HEK293 (cell line): ENCODE data around the gene RNASE8.

Source experiments
- CTCF ChIA-PET: fragments of 350-600 bp; formaldehyde crosslinking; extraction: SDS; loops from one replicate; lab custom pipeline; 2021; ENCODE audit warnings: antibody characterized with exemption; lab: Yijun Ruan, JAX
- POLR2A ChIA-PET: fragments of 300-600 bp; formaldehyde crosslinking; extraction: SDS; loops from one replicate; lab custom pipeline; 2020; ENCODE audit warnings: antibody characterized with exemption, inconsistent platforms; lab: Yijun Ruan, JAX
- H3K27ac ChIP-seq: fragments of 200-500 bp; sonication (Bioruptor generic); 2 replicates; pipeline ENCODE4 v1.5.1; 2014; ENCODE audit warnings: low read depth, low read length, control low read depth, inconsistent platforms; ENCODE audit errors: extremely low read depth
- H3K36me3 ChIP-seq, 2 experiments: fragments of 200-500 bp in 1 of 2; sonication (Bioruptor generic) in 1 of 2; 1 replicate in 1 of 2; 2 replicates in 1 of 2; pipeline ENCODE4 v1.5.1; 2014 to 2017; ENCODE audit warnings: inconsistent platforms in 2 of 2, low read length in 2 of 2; ENCODE audit not compliant: control insufficient read depth in 2 of 2, insufficient read depth in 1 of 2
- H3K4me1 ChIP-seq: fragments of 200-500 bp; sonication (Bioruptor generic); 2 replicates; pipeline ENCODE4 v1.5.1; 2014; ENCODE audit warnings: mild to moderate bottlenecking, low read length, inconsistent platforms; ENCODE audit not compliant: control insufficient read depth, insufficient read depth
- H3K4me3 ChIP-seq: 2 replicates; pipeline ENCODE4 v1.5.1; 2011; ENCODE audit warnings: low read depth, mild to moderate bottlenecking, control low read depth, low read length, moderate library complexity
- H3K9me3 ChIP-seq: fragments of 200-500 bp; sonication (Bioruptor generic); 2 replicates; pipeline ENCODE4 v1.5.1; 2014; ENCODE audit warnings: low read depth, low read length, inconsistent platforms; ENCODE audit not compliant: control insufficient read depth, insufficient read depth
- ATF2 ChIP-seq: fragments of 450-650 bp; formaldehyde crosslinking; IDR thresholded peaks from 2 replicates; pipeline ENCODE4 v1.5.1; 2016; ENCODE audit warnings: missing biosample characterization, missing genetic modification characterization, low read depth
- BCL11B ChIP-seq: fragments of 450-650 bp; formaldehyde crosslinking; IDR thresholded peaks from 2 replicates; pipeline ENCODE4 v1.5.1; 2016; ENCODE audit warnings: low read depth, missing biosample characterization, missing genetic modification characterization
- KLF16 ChIP-seq: fragments of 450-650 bp; formaldehyde crosslinking; IDR thresholded peaks from 2 replicates; pipeline ENCODE4 v1.5.1; 2017; ENCODE audit warnings: missing biosample characterization, missing genetic modification characterization
- SETDB1 ChIP-seq: IDR thresholded peaks from one replicate; pipeline ENCODE4 v1.6.1; 2017; ENCODE audit warnings: mild to moderate bottlenecking, low read length, moderate library complexity, mixed read lengths; ENCODE audit not compliant: insufficient read length
- SP7 ChIP-seq: fragments of 450-650 bp; formaldehyde crosslinking; IDR thresholded peaks from 2 replicates; pipeline ENCODE4 v1.5.1; 2016; ENCODE audit warnings: missing biosample characterization, missing genetic modification characterization
- ZBTB49 ChIP-seq: fragments of 450-650 bp; formaldehyde crosslinking; IDR thresholded peaks from 2 replicates; pipeline ENCODE4 v1.5.1; 2016; ENCODE audit warnings: missing biosample characterization, missing genetic modification characterization, low read depth
- ZBTB8A ChIP-seq: fragments of 450-650 bp; formaldehyde crosslinking; IDR thresholded peaks from 2 replicates; pipeline ENCODE4 v1.5.1; 2016; ENCODE audit warnings: missing biosample characterization, missing genetic modification characterization
- ZNF184 ChIP-seq: fragments of 450-650 bp; IDR thresholded peaks from 2 replicates; pipeline ENCODE4 v1.5.1; 2018; ENCODE audit warnings: missing biosample characterization, mild to moderate bottlenecking, missing genetic modification characterization
- ZNF266 ChIP-seq: fragments of 450-650 bp; formaldehyde crosslinking; IDR thresholded peaks from 2 replicates; pipeline ENCODE4 v1.5.1; 2016; ENCODE audit warnings: missing biosample characterization, missing genetic modification characterization, low read depth
- ZNF292 ChIP-seq: fragments of 450-650 bp; formaldehyde crosslinking; IDR thresholded peaks from 2 replicates; pipeline ENCODE4 v1.5.1; 2016; ENCODE audit warnings: low read depth, missing biosample characterization, missing genetic modification characterization, borderline replicate concordance
- ZNF404 ChIP-seq: fragments of 450-650 bp; formaldehyde crosslinking; IDR thresholded peaks from 2 replicates; pipeline ENCODE4 v1.5.1; 2017; ENCODE audit warnings: missing biosample characterization, missing genetic modification characterization
- ZNF473 ChIP-seq: fragments of 450-650 bp; formaldehyde crosslinking; IDR thresholded peaks from 2 replicates; pipeline ENCODE4 v1.5.1; 2017; ENCODE audit warnings: missing biosample characterization, missing genetic modification characterization
- ZNF48 ChIP-seq: fragments of 450-650 bp; formaldehyde crosslinking; IDR thresholded peaks from 2 replicates; pipeline ENCODE4 v1.5.1; 2016; ENCODE audit warnings: missing biosample characterization, missing genetic modification characterization
- ZNF513 ChIP-seq: fragments of 450-650 bp; IDR thresholded peaks from 2 replicates; pipeline ENCODE4 v1.5.1; 2018; ENCODE audit warnings: missing biosample characterization, missing genetic modification characterization
- ZNF521 ChIP-seq: fragments of 450-650 bp; formaldehyde crosslinking; IDR thresholded peaks from 2 replicates; pipeline ENCODE4 v1.5.1; 2017; ENCODE audit warnings: missing biosample characterization, mild to moderate bottlenecking, missing genetic modification characterization
- ZNF600 ChIP-seq: fragments of 450-650 bp; formaldehyde crosslinking; IDR thresholded peaks from 2 replicates; pipeline ENCODE4 v1.5.1; 2016; ENCODE audit warnings: missing biosample characterization, missing genetic modification characterization
- ZNF623 ChIP-seq: fragments of 450-650 bp; formaldehyde crosslinking; IDR thresholded peaks from 2 replicates; pipeline ENCODE4 v1.5.1; 2016; ENCODE audit warnings: missing biosample characterization, missing genetic modification characterization
- ZNF624 ChIP-seq: fragments of 450-650 bp; formaldehyde crosslinking; IDR thresholded peaks from 2 replicates; pipeline ENCODE4 v1.5.1; 2017; ENCODE audit warnings: missing biosample characterization, missing genetic modification characterization
- ZNF660 ChIP-seq: fragments of 450-650 bp; IDR thresholded peaks from 2 replicates; pipeline ENCODE4 v1.5.1; 2018; ENCODE audit warnings: missing biosample characterization, mild to moderate bottlenecking, missing genetic modification characterization
- ZNF768 ChIP-seq: fragments of 450-650 bp; formaldehyde crosslinking; IDR thresholded peaks from 2 replicates; pipeline ENCODE4 v1.5.1; 2018; ENCODE audit warnings: missing biosample characterization, mild to moderate bottlenecking, missing genetic modification characterization
- ZNF843 ChIP-seq: fragments of 450-650 bp; formaldehyde crosslinking; IDR thresholded peaks from 2 replicates; pipeline ENCODE4 v1.5.1; 2016; ENCODE audit warnings: missing biosample characterization, missing genetic modification characterization
- ZSCAN4 ChIP-seq: fragments of 450-650 bp; formaldehyde crosslinking; IDR thresholded peaks from 2 replicates; pipeline ENCODE4 v1.5.1; 2017; ENCODE audit warnings: missing biosample characterization, missing genetic modification characterization

The RNASE8 gene

GRCh38 chr14:21023174-21023573 is 34.4 kb upstream of the RNASE8 start:
- TF ChIP-seq KLF16 (tag by site-specific recombination) (no peak), ZNF623 (tag by site-specific recombination) (no peak), ZNF624 (tag by site-specific recombination) (no peak), ZSCAN4 (tag by site-specific recombination) (no peak), ZBTB8A (tag by site-specific recombination) (no peak), ATF2 (tag by site-specific recombination) (no peak), ZNF660 (tag by site-specific recombination) (no peak)
- Histone ChIP-seq H3K27ac (no peak overlapping the region), H3K9me3 (no peaks in the 10 kb centered on the region), H3K36me3 (peaks cover 0 to 38% of the 10 kb centered on the region in 2 experiments; a peak in 2 of 3 replicates), H3K4me1 (peaks cover 10% of the 10 kb centered on the region; the same call in 1 of the 2 replicates), H3K4me3 (no peak overlapping the region)
- ChIA-PET POLR2A (no interaction called here), CTCF (interaction anchor here (0.6 to 1.7 kb wide), 8 partner anchors 9 to 154 kb away, joined by 3 to 6 read pairs (median 4); no protein-coding TSS in a partner anchor)

GRCh38 chr14:21023817-21024584 is 33.6 kb upstream of the RNASE8 start:
- TF ChIP-seq SETDB1 (no peak), ZNF513 (tag by site-specific recombination) (no peak), ZNF843 (tag by site-specific recombination) (no peak), ZNF768 (tag by site-specific recombination) (no peak), ZNF521 (no peak), ZNF404 (tag by site-specific recombination) (no peak)
- ChIA-PET CTCF (interaction anchor here (0.8 to 1.7 kb wide), 6 partner anchors 10 to 81 kb away, joined by 3 to 6 read pairs (median 4); no protein-coding TSS in a partner anchor), POLR2A (interaction anchor here (1.0 kb wide), 1 partner anchor 9 kb away, joined by 5 read pairs; no protein-coding TSS in a partner anchor)
- no peaks in the 10 kb centered on the region for H3K9me3 ChIP-seq
- peaks cover 10% of the 10 kb centered on the region; the same call in 1 of the 2 replicates for H3K4me1 ChIP-seq
- peak overlapping the region; percentile 74; the same call in 1 of the 2 replicates for H3K27ac ChIP-seq
- H3K36me3 ChIP-seq, result peaks cover 0 to 30% of the 10 kb centered on the region in 2 experiments; a peak in 2 of 3 replicates
- H3K4me3 ChIP-seq, result peak overlapping the region; percentile 69

- H3K27ac ChIP-seq, result peak within 1 kb of the TSS; percentile 74; the same call in 1 of the 2 replicates
- TF ChIP-seq ZNF184 (tag by site-specific recombination), result no peak
- TF ChIP-seq ZNF48 (tag by site-specific recombination), result no peak
- TF ChIP-seq ZNF600 (tag by site-specific recombination), result no peak
- peak; percentile 63; the same call in 1 of the 2 replicates for TF ChIP-seq SP7 (tag by site-specific recombination)
- TF ChIP-seq SETDB1, result no peak
- no peak for TF ChIP-seq ZNF266 (tag by site-specific recombination)
- TF ChIP-seq ZBTB49 (tag by site-specific recombination), result no peak
- TF ChIP-seq BCL11B (tag by site-specific recombination), result no peak
- no peak for TF ChIP-seq ZNF292 (tag by site-specific recombination)
- TF ChIP-seq ZBTB8A (tag by site-specific recombination), result peak; percentile 89
- no peak for TF ChIP-seq ZNF473 (tag by site-specific recombination)
These were observed 32.8 kb upstream of the RNASE8 start, which contains the start of gene NDRG2 for GRCh38 chr14:21024585-21025370. Gene NDRG2 (minus strand): TSS chr14:21025061. CDS start chr14:21023315, 1,746 bp downstream.

More at GRCh38 chr14:21024585-21025370, 32.8 kb upstream of the RNASE8 start, which contains the start of gene NDRG2:
- Histone ChIP-seq H3K36me3 (peaks cover 0 to 22% of the 10 kb centered on the region in 2 experiments; a peak in 2 of 3 replicates), H3K4me3 (peak within 1 kb of the TSS; percentile 69), H3K4me1 (peaks cover 10% of the 10 kb centered on the region; the same call in 1 of the 2 replicates), H3K9me3 (no peaks in the 10 kb centered on the region)
- ChIA-PET CTCF (interaction anchor here (1.7 kb wide), 1 partner anchor 13 kb away, joined by 4 read pairs; no protein-coding TSS in a partner anchor), POLR2A (interaction anchor here (0.7 to 1.0 kb wide), 2 partner anchors 10 to 47 kb away, joined by 3 to 5 read pairs; no protein-coding TSS in a partner anchor)
